NCI-H2171 (cell line): ENCODE data around the gene CDK11B.
"Not testable (repeated sequence)": the region's sequence is repeated elsewhere in the genome, so short reads cannot be mapped to it uniquely, and the experiment has no call there.

ENCODE experiments used
- DNase-seq: peaks from one replicate; lab custom pipeline; 2025; lab: John Stamatoyannopoulos, UW

The CDK11B gene

DNA sequence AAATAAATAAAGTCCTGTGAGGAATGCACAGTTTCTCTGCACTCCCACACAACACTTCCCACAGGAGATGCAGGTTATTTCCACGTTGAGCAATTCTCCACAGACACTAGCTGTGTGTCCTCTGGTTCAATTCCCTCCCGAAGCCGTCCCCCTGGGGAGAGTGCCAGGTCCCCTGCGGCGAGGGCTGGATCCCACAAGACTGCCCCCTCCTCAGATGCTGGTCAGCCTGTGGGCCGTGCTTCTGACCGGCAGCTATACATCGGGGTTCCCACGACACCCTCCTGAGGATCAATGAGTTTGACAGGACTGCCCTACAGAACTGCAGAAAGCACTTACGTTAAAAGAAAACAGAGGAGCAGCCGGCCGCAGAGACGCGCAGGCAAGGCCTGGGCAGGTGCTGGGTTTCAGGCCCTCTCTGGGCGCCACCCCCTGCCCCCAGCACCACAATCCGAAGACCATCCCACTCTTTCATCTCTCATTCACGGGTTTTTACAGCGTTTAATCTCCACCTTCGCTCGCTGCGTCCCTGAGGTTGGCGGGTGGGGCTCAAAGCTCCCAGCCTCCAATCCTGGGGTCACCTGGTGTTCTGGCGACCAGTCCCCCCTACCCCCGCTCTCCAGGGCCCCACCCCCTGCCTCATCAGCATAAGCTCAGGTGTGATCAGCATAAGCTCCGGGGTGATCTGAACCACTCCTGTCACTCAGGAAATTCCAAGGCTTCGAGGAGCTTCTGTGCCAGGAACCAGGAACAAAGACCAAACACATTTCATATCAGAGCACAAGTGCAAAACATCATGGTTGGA is 24.5 kb upstream of the CDK11B start:
- no peak for DNase-seq

DNA sequence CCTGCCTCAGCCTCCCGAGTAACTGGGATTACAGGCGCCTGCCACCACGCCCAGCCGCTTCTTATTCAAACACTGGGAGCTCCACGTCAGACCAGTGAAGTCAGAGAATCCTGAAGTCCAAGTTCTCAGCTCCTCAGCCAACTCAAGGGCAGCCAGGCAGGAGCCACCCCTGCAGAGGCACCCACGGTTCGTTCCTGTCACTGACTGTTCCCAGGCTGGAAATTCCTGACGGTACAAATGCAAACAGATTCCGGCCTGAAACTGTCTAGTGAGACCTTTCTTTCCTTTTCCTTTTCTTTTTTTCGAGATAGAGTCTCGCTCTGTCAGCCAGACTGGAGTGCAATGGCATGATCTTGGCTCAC is 22.1 kb upstream of the CDK11B start:
- no peak for DNase-seq

DNA sequence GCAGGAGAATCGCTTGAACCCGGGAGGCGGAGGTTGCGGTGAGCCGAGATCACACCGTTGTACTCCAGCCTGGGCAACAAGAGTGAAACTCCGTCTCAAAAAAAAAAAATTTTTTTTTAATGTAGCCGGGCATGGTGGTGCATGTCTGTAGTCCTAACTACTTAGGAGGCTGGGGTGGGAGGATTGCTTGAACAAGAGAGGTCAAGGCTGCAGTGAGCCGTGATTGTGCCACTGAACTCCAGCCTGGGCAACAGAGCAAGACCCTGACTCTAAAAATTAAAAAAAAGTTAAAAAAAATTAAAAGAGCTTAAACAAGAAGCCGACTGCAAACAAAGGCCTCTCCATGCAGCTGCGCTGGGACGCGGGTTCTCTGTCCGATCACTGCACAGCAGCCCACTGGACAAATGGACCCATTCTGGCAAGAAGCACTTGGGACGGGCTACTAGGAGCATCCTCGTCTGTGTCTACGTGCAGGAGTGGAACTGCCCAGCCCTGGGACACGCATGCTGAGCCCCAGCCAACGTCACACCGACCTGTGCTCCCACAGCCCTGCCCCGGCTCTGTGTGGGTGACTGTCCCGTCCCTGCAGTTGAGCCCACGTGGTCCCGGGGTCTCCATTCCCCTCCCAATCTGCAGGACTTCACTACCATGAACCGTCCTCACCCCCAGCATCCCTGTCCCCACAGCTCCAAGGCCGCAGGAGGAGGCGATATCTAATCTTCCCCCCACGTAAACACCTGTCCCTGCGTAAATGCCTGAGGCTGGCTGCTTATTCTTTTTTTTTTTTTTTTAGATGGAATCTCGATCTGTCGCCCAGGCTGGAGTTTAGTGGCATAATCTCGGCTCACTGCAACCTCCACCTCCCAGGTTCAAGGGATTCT is 21.5 kb upstream of the CDK11B start:
- no peak for DNase-seq

DNA sequence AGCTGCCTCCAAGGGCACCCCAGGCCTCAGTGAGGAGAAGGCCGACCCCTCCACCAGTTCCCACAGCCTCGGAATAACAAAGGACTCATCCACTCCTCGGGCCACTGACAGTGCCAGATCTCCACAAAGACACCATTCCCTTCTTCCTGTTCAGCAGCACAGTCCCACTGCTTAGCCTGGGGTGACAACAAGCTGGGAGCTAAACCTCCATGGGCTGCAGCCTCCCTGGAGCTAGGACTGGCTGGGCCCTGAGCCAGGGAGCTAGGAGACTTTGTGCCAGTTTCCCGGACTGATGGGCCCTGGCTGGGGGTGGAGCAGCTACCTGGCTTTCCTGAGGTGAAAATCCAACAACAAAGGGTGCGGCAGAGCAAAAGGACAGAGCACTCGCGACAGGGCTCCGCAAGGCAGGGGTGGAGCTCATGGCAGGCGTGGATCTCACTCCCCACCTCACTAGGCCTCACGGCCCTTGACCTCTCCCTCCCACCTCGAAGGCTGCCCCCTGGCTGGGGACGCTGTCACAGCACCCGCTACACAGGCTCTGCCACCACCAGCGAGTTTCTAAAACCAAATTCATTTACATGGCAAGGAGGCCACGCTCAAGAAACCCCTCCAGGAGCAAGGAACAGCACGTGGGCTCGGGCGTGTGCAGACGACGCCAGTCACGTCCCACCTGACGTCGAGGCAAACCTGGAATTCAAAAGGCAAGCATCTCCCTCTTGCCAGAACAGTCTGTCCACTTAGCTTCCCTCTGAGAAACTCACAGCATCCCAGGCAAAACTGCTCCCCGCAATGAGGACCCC is 20.0 kb upstream of the CDK11B start:
- DNase-seq: no peak

DNA sequence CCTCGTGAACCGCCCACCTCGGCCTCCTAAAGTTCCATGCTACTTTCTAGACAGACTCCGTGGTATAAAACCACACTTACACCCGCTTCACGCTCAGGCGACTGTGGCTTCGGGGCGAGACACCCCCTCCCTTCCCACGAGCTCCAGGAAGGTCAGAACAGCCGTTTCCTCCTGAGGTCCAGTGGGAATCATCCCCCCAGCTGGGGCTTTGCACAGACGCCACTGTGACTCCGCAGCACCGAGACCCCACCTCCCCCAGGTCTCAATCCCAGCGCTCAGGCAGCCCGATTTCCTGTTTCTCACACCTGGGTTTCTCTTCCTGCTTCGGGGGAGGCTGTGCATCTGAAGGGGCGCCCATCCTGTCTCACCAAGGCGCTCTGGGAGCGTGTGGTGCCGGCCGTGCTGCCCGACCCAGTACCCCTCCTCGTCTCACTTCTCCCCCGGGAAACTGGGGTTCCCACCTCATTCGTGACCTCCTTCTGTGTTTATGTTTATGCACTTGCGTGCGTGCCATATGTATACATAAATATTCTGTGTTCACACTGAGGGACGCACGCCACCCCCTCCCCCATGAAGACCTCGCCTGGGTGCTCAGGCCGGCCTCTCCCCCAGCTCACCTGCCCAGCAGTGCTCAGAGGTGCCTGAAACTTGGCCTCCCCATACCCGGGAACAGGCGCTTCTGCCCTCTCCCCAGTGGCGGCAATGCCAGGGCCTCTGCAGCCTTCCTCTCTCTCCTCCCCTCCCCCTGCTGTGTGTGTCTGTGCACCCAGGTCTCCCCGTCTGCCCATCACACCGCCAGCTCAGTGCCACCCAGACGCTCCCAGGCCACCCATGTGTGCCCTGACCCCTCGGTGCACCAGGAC is 19.1 kb upstream of the CDK11B start:
- no peak for DNase-seq

DNA sequence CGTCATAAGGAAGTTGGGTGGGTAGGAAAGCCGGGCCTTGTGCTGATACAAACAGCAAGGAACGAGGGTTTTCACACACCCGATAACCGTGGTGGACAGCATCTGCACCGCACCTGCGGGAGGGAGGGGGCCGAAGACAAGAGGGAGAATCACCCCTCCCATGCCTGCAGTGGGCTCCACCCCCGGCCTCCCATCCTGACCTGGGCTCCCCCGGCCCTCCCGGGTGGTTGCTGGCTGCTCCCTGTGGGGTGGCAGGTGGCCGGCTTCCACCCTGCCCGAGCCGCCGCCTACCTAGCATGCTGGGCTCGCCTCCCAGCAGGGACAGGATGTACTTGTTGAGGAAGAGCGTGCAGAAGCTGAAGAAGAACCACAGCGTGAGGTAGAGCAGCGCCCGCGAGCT is 17.3 kb upstream of the CDK11B start:
- DNase-seq: not testable (repeated sequence)

DNA sequence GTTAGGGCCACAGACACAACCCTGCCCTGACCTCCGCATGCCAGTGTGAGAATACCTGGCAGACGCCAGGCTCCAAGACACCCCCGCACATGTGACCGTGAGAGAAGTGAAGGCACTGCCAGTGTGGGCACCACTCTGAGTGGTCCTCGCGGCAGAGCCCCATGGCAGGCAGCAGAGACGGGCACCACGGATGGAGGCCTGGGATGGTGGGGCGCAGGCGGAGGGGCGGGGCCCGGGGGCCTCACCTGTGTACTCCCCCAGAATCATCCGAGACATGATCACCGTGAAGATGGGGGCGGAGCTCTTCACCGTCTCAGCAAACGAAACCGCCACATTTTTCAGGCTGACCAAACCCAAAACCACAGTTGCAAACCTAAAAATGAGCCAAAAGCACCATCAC is 16.4 kb upstream of the CDK11B start:
- not testable (repeated sequence) for DNase-seq

DNA sequence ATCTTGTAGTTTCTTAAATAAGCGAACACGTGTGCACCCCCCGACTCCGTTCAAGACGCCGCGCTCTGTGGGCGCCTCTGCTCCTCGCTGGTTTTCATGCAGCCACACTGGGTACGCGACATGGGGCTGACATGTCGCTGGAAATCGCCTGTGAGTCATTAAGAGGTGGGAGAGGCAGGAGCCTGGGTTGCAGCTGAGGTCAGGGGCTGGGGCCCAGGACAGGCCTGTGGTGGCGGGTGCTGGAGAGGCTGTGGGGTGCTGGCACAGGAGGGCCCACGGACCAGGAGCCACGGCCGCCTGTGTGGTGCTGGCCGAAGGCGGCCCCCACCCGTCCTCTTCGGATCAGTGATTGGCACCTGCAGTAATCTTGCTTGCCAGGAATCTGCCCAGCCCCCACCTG is 16.0 kb upstream of the CDK11B start:
- DNase-seq: not testable (repeated sequence)

DNA sequence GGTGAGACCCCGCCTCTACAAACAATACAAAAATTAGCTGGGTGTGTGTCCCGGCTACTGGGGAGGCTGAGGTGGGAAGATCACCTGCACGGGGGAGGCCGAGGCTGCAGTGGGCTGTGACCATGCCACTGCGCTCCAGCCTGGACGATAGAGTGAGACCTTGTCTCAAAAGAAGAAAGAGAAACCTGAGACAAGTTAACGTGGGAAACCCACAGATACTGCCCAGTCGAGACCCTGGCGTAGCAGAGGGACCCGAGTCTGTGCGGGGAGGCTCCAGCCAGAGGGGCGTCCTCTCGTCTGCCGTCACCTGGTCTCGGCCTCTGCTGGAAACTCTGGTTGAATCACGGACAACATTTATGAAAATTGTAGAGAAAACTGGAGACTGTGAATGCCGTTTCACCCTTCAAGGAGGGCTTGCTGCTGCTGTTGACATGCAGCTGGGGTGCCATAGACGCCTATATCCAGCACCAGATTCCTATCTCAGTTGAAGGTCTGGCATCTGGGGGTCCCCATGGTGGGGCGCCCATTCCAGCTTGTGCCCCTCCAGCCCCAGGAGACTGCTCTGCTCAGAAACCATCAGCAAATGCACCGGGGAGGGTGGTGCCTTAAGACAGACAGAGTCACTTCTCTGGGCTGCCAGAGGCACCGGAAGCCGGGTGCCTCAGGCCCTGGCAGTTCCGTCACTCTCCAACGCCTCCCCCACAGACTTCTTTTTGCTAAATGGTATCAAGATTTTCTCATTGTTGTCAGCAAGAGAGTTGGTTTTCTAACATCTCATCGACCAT is 13.6 kb upstream of the CDK11B start:
- no peak for DNase-seq

DNA sequence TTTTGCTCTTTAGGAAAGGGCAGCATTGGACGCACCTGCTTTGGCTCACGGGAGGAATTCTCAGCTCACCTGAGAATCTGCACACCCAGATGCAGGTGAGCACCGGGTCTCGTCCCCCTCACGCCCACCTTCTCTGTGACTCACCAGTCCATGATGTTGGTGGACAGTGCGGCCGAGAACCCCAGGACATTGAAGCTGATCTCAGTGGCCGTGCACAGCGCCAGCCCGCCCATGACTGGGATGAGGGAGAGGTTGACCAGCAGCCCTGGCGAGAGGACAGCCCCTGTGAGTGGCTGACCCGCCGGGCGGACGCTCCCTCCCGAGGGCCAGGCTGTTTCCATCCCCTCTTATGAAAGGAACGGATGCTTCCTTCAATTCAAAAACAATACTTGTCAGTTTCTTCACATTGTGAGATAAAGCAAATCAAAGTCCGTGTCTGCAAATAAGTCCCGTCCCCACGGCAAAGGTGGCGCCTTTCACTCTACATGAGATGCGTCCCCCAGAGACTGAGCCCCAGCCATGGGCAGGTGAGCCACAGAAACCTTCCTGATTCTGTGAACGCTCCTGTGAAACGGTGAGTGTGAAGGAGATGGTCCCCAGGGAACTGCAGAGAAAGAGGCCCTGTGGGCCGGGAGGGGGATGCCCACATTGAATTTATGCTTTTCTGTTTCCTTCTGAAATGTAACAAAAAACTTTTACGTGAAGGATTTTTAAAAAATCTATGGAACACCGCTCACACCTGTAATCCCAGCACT is 12.7 kb upstream of the CDK11B start:
- DNase-seq: no peak

DNA sequence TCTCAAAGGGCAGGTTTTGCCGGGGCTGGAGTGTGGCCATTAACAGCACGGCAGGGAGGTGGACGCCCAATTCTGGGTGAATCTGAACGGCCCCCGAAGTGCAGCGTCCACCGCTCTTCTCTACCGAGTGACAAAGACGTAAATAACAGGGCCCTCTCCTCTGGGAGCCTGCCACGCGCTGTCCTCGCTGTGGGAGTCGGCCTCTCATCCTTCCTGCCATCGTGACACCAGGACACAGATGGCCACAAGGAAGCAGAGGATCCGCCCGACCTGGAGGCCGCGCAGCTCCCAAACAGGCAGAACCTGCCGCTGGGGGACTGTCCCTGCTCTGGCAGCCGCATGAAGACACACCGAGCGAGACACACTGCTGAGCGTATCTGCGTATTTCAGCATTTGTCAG is 12.1 kb upstream of the CDK11B start:
- DNase-seq: no peak

DNA sequence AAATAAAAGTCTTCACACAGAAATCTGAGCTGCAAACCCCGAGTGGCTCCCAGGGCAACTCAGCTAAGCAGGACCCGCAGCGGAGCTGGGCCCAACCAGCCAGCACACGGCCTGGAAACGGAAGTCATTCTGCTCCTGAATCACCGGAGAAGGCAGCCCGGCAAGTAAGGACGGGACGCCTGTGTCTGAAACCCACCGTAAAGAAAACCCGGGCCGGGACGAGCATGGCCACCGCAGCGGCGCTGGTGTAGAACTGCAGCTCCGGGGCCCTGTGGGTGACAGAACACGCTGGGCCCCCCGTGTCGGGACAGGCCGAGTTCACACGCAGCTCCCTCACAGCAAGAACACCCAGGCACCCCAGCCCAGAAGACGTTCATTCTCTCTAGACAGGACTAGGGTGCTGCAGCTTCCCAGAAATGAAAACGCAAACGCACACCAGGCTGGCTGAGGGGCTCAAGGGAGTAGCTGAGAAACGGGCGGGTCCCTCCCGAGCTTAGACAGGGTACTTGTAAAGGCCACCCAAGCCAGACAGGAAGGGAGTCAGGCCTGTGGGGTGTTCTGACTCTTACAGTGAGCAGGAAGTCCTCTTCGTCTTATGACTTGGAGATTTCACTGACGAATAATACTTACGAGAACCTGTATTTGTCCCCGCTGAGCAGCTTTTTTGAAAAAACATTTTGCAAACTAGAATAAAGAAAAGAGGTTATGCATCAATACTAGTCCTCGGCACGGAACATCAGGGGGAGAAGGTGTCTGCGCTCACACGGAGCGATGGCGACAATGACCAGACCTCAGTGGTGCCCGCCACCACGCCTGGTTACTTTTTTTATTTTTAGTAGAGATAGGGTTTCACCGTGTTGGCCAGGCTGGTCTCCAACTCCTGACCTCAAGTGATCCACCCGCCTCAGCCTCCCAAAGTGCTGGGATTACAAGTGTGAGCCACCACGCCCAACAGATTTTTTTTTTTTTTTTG is 10.9 kb upstream of the CDK11B start:
- no peak for DNase-seq

DNA sequence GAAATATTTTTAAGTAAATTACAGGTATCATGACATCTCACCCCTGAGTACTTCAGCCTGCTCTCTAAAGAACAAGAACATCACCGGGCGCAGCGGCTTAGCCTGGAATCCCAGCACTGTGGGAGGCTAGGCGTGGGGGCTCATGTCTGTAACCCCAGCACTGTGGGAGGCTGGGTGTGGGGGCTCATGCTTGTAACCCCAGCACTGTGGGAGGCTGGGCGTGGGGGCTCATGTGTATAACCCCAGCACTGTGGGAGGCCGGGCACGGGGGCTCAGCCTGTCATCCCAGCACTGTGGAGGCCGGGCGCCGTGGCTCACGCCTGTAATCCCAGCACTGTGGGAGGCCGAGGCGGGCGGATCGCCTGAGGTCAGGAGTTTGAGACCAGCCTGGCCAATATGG is 7.7 kb upstream of the CDK11B start:
- DNase-seq: no peak

DNA sequence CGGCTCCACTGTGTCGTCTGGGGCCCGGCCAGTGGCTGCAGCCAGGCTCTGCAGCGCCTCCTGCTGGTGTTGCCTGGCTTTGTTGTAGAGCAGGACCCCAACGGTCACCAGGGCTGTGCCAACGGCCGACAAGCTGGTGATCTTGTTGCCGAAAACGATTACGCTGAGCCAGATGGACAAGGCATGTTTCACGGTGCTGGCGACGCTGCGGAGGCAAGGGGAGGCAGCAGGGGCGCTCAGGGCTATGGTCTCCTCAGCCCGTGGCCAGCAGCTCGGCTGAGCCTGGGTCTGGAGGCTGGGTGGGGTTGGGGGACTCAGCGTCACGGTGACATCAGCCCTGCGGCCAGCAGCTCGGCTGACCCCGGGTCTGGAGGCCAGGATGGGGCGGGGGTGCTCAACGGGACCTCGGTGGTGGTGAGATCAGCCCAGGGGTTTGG is 7.0 kb upstream of the CDK11B start:
- DNase-seq: no peak

DNA sequence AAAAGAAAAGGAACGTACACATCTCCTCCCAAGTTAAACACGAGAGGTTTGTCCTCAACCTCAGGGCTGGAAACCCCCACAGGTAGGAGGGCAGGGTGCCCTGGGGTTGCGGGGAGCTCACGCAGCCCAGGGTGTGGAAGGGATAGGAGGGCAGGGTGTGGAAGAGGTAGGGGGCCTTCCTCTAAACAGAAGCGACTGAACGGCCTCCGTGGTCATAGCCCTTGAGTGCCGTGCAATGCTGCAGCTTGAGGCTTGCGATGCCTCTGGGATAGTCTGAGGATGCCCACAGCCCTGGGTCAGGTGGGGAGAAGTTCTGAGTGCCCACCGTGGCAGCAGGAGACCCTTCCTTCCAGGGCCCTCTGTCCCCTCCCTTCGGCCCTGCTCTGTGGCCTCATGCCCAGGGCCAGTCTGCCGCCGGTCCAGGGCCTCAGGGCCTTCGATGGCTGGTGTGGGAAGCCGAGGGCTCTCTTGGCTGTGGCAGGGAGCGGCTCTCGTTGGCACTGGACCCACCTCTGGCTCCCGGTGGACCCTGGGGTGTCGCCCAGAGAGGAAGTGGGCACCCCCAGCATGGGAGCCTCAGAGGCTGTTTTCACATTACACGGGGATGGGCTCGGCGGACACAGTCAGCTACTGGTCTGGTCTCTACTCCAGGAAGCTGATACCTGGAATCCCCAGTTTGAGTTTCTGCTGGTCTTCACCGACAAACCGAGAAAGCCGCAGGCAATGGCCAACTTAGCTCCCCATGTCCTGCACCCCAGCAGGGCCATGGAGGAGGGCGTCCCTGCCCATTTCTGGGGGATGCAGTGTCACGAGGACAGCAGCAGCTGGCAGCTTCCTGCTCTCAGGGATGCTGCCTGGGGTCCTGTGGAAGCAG is 6.4 kb upstream of the CDK11B start:
- DNase-seq: no peak

DNA sequence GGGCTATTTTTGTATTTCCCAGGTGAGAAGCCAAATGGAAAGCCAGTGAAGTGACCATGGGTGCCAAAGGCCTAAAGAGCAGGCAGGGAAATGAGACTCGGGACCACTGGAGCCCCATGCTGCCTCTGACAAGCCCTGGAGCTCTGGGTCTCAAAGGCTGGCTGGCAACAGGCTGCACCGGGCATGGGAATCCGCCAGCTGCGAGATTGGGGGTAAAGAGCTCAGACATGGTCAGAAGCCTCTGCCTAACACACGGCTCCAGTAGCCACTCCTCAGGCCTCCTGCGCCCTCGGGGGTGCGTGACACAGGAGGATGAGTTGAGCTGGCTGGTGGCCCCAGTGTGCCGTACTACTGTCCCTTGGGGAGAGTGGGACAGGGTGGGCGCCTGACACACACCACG is 5.5 kb upstream of the CDK11B start:
- not testable (repeated sequence) for DNase-seq

DNA sequence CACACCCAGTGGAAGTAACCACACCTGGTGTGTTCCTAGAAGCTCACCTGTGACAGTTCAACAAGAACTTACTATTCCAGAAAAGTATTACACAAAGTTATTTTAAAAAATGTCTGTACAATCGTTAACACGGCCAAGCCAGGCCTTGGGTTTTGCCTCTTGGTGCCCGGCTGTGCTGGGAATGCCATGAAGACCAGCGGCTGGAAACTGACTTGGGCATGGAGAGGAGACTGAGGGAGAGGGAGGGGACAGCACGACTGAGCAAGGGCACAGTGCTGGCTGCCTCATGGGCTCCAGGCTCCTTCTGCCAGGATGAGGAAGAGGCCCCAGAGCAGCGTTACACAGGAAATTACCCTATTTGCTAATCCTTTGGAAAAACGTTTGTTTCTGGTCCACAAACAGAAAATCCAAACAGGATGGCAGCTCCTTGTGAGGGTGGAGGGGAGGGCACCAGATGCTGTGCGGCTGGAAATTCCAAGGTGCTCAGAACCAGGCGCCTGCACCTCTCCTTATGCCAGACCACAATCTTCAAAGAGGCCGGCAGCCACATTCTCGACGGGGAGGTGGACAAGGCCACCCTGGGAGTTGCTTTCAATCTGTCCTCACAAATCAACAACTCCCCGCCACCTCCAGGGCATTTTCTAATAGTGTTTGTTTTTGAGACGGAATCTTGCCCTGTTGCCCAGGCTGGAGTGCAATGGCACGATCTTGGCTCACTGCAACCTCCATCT is 4.2 kb upstream of the CDK11B start:
- DNase-seq: not testable (repeated sequence)
